NCI-H526 treated with DMSO at 0.1 percent for 48 hours (cell line): ENCODE results near the gene NTRK3.
"Not testable (repeated sequence)": the region's sequence is repeated elsewhere in the genome, so short reads cannot be mapped to it uniquely, and the experiment has no call there.

Experiments used
- DNase-seq: peaks from one replicate; lab custom pipeline; 2025; lab: John Stamatoyannopoulos, UW

NTRK3 gene

DNA sequence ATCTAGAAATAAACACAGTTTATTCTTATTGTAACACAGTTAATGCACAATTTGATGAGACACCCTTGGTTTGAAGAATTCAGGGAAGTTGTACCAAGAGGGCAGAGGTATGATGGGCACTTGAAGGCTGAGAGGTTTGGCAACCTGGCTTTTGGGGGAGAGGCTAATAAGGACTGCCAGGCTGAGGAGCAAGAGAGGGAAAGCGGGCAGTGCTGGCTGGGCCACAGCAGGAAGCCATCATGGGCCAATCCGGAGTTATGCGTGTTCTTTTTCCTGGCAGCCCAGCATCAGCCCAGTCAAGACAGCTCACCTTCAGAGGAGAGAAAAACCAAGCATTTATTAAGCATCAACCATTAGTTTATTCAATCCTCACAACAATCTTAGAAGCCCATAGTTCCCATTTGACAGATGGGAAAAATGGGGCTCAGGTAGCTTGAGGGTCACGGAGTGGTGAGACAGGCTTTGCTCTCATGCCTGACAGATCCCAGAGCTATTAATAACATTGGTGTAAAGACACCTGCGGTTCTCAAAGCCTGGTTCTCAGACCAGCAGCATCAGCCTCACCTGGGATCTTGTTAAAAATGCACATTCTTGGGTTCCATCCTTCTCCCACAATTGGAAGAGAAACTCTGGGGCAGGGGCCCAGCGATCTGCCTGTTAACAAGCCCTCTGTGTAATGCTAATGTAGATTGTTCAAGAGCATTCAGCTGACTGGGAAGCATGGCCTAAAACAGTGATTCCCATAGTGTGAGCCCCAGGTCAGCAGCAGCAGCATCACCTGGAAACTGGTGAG lies 183.7 kb downstream of the NTRK3 start:
- DNase-seq: no peak

GRCh38 chr15:88072133-88072532 lies 184.4 kb downstream of the NTRK3 start:
- not testable (repeated sequence) for DNase-seq

GRCh38 chr15:88071141-88071540 lies 185.4 kb downstream of the NTRK3 start:
- no peak for DNase-seq

GRCh38 chr15:88069561-88069960 lies 187.0 kb downstream of the NTRK3 start:
- no peak for DNase-seq

DNA sequence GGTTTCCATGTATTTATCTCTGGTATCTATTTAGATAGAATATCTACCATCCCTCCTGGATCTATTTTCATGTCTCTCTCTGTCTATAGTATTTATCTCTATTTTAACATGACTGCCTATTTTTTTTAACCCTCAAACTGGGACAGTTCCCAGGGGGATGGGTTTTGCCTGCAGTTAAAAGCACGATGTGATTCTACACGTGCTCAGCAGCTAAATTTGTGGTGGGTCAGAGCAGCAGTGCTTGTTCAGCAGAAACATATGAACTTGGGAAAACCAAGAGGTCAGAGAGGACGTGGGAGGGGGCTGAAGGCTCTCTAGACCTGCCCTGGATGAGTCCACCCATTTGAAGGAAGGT lies 189.2 kb downstream of the NTRK3 start:
- DNase-seq: no peak

DNA sequence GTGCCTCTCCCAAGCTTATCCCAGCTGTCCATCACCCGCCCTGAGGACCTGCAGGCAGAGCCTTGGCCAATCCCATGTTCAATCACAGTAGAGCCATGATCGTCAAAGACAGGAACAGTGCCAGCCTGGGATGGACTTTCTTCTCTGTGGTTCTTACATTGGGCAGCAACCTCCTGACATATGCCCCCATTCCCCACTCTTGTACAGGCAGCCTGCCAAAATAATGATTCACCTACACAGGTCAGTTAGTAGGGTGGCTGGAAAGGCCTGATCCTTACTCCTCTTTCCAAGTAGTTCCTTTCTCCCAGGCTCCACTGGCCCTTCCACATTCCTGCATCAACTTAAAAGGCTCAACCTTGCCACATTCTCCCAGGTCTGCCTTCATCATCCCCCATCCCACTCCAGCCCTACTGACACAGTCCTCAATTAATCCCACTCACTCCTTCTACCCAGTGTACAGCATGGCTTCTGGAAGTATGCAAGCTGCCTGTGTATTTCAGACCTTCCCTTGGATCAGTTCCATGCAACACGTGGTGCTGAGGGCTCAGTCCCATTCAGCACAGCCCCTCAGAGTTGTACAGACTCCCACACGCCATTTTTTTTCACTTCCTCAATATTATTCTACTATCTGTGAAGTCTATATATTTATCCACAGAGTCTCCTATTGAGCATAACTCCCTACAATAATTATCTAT lies 189.8 kb downstream of the NTRK3 start:
- no peak for DNase-seq

- no peak for DNase-seq
Measured at GRCh38 chr15:88061452-88061851, 195.1 kb downstream of the NTRK3 start.

DNA sequence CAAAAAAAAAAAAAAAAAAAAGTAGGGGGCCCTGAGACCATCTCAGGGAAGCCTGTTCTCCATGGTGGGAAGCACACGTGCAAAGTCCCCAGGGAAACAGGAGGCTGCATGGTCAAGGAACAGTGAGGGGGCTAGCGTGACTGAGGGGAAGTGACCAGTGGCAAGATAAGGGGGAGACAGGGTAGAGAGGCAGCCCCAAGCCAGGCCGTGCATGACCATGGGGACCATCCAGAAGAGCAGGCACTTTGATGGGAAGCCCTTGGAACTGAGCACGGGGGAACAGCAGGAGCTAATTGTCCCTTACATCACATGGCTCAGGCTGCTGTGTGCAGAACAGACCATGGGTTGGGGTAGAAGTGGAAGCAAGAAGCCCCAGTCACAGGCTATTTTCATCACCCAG lies 196.2 kb downstream of the NTRK3 start:
- no peak for DNase-seq

DNA sequence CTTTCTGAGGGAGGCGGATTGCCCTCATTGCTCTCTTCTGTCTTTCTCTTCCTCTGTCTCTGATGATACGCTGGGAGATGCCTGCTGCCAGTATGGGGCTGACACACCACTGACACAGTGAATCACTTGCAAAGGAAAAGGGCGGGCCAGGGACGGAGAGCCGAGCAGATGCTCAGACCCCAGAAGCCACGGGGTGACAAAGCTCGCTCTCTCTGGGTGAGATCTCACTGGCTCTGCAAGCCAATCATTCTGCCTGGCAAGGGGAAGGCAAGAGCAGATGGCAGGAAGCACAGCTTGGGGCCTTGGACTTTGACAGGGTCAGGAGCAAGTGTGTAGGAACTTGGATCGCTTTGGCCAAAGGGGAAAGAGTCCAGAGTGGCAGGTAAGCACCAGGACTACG lies 198.7 kb downstream of the NTRK3 start:
- no peak for DNase-seq

- no peak for DNase-seq
Measured at GRCh38 chr15:88049506-88049905, 207.0 kb downstream of the NTRK3 start.

DNA sequence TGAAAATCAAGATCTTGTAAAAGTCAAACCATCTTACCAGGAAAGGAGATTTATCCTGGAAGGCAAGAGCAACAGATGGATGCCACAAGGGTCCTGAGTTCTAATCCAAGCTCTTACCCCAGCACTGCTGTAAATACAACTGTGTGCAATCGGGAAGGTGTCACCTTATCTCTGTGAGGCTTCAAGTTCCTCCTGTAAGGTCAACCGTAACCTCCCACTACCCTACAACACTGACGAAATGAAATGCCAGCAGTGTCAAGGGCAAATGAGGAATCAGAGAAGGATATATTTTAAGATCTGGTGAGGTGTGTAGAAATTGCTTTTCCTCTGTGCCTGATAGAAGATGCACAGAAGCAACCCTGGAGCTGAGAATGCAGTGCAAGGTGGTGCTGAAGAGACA lies 207.8 kb downstream of the NTRK3 start:
- no peak for DNase-seq

DNA sequence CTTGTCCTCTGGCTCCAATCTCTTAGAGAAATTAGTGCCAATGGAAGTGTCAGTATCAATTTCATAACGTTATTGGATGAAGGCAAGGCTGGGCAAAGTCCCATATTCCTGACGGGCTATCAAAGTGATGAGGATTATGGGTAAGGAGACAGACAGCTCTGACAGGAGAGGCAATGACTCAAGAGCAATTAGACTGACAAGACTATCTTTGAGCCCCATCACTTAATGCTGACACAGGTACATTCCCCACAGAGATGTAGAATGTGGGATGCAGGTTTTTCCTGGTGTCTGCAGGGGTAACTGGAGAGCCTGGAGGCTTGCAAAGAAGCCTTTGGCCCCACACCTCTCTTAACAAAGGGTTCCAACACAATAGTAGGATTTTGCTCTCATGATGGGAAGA lies 208.3 kb downstream of the NTRK3 start:
- no peak for DNase-seq

DNA sequence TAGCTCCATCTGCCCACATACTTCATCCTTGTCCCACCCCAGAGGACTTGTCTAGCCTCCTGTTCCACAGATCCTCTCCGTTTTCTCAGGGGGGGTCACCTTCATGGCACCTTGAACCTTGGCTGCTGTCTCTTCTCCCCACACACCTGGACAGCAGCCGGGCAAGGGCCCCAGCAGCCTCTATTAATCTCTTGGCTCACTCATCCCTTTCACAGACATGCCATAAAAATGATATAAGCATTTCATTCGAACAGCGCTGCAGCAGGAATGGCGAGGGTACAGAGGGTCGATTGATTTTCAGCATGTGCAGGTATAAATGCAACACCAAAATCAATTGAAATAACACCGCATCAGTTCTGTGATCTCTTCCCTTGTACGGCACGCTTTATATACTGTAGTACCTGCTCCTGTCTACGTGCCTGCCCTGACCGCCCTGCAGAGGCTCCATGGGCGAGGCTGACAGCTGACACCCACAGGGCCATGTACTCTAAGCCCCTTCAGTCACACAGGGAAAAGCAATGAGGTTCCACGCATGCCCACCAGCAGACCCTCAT lies 209.9 kb downstream of the NTRK3 start:
- DNase-seq: no peak

DNA sequence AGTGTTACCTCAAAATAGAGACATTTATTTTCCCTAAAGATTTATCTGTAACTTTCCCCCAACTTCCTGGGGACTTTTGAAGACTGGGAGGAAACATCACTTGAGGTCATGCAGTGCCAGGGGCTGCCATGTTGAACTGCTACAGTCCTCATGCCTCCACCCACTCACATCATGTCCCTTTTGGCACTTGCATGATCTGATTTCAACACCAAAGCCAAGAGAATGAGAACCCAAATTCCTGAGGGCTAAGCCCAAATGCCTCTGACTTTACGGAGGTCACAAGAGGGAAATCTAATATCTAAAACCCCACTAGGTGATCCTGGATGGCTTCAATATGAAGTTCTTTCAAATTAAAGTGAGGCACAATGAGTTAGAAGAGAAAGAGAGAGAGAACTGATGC lies 213.1 kb downstream of the NTRK3 start:
- no peak for DNase-seq

DNA sequence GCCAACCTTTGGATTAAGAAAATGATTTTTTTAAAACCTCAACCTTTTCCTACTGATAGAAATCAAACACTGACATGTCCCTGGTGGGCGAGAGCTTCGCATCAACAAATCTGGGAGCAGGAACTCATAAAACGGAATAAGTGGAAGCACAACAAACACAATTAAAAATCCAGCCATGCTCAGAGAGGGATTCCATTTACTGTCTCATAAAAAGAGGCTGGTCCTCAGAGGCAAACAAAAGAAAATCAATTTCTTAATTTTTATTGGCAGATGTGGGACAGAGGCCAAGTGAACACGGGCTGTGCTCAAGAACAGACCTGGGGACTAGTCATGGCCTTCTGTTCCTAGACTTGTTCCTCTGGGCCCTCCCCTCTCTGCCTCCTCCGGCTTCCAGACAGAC lies 214.5 kb downstream of the NTRK3 start:
- DNase-seq: no peak

GRCh38 chr15:88040516-88040915 lies 216.0 kb downstream of the NTRK3 start:
- no peak for DNase-seq

GRCh38 chr15:88038261-88038660 lies 218.3 kb downstream of the NTRK3 start:
- no peak for DNase-seq

DNA sequence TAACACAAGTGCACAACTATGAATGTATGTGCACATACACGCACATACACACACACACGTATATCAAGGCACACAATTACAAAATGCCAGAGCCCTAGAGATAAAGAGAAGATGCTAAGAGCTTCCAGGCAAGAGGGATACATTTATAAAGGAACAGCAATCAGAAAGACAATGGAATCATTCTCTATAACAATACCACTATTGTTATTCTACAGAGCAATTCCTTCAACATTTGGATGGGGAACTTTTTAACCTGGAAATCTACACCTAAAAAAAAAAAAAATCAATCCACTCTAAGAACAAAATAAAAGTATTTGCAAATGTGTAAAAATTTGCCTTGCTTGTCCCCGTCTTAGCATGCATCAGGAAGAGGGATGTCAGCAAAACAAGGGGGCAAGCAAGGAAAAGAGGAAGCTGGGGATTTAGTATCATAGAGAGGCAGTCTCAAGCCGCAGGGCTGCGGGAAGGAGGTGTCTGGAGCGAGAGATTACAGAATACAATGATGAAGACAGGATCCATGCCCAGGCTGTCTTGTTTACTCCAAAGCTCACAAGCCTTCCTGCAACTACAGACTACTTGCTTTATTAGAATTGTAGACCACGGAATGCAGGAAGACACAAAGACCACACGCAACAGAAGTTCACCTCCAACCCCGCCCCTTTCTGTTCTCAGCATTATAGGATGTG lies 220.2 kb downstream of the NTRK3 start:
- no peak for DNase-seq

DNA sequence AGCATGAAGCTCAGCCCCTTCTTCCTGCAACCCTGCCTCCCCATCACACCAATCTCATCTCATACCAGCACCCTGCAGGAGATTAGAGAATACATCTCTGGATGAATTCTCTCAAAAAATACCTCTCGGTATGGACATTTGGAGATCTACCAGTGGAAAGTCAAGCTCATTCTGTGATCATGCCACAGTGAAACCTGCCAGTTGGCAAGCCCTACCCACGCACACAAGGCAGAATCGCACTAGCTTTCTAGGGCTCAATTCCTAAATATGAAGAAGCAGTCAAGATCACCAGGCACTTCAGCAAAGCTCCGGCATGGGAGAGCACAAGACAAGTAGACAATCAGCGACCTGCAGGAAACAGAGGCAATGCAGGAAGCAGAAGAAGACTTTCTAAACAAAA lies 221.2 kb downstream of the NTRK3 start:
- no peak for DNase-seq

DNA sequence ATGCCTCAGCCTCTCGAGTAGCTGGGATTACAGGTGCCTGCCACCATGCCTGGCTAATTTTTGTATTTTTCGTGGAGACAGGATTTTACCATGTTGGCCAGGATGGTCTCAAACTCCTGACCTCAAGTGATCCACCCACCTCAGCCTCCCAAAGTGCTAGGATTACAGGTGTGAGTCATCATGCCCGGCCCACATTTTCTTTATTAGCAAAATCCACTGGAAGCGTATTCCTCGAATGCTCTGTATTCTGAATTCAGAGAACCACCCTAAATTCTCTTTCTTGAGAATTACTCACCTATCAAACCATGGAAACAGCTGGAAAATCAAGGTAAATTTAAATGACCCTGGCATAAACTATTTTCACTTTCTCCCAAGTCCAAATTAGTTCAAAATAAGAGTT lies 223.1 kb downstream of the NTRK3 start:
- not testable (repeated sequence) for DNase-seq

- DNase-seq: no peak
Measured at GRCh38 chr15:88032787-88033186, 223.8 kb downstream of the NTRK3 start.

DNA sequence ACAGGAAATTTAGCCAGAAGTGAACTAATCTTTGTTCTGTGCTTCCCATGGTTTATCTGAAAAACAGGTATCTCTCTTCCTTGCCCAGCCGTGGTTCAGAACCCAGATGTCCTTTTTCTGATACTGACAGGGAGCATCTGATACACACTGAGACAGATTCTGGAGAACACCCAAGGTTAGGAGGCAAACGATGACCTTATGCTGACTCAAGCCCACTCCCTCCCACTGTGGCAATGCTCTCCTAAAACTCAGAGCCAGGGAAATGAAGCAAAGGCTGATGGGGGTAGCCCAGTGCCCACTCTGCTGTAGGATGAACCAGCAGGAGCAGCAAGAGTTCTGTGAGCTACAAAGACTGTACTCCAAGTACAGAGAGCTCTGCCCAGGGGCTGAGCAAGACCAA lies 225.1 kb downstream of the NTRK3 start:
- DNase-seq: no peak

DNA sequence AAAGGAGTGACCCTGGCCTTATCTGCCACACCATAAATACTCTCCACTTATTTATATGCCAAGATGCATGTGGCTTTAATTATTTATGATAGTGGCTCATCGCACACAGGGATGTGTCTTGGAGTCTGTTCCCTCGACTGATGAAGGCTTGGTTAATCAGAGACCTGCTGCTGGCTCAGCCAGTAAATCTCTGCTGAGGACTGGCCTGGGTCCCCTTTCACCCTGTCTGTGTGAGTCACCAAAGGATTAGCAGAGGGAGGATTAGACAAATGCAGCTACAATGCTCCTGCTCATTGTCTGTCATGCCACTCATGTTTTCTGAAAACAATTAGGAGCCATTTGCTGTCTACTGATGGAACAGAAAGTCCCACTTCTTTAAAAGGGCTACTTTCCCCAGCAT lies 226.8 kb downstream of the NTRK3 start:
- no peak for DNase-seq
